Astrocyte of the hippocampus (primary cell): ENCODE data around the gene COL4A3.

Source experiments
- DNase-seq: peaks from one replicate; pipeline ENCODE4 v3.0.0; 2011; ENCODE audit warnings: low read depth, low spot score

The COL4A3 gene

DNA sequence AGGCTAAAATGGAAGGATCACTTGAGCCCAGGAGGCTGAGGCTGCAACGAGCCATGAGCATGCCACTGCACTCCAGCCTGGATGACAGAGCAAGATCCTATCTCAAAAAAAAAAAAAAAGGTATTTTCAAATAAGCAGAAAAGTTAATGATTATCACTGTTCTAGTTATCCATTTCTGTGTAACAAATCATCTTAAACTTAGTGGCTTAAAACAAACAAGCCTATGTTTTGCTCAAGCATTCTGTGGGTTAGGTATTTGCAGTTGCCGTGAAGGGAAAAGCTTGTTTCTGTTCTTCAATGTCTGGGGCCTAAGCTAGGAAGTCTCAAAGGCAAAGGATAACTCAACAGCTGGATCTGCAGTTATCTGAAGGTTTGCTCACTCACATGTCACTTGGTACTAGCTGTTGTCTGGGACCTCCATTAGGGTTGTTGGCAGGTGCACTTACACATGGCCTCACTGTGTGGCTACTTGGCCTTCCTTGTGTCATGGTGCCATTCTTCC lies 174.7 kb downstream of the COL4A3 start:
- DNase-seq = no peak

DNA sequence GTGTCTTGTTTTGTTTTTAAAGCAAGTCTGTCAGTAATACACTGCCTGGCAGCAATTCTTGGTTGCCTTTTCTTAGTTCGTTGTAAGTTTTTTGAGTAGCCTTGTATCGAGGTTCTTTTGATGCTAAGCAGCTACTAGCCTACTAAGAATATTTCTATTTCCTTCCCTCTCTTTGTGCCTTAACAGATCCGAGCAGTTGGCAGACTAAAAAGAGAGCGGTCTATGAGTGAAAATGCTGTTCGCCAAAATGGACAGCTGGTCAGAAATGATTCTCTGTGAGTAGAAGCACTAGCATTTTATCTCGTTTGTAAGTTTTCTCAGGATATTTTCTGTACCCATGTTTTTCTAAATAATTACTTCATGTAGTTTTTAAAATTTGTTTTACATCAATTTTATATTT lies 175.7 kb downstream of the COL4A3 start:
- DNase-seq = no peak

DNA sequence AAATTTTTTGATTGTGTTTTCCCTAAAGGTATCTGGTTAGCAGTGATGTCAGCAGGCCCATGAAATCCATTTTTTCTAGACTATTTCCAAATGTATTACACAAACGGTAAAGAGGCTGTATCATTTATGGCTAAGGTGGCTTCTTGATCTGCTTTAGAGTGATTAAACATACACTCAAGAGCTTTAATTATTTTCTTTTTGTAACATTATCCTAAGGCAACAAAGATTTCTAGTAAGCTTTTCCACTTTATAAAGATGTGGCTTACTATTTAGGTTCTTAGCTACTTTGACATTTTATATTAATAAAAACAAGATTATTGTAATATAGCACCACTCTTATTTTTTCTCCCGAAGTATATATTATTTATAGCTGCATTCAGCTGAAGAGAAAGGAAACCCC lies 177.1 kb downstream of the COL4A3 start:
- no peak for DNase-seq

DNA sequence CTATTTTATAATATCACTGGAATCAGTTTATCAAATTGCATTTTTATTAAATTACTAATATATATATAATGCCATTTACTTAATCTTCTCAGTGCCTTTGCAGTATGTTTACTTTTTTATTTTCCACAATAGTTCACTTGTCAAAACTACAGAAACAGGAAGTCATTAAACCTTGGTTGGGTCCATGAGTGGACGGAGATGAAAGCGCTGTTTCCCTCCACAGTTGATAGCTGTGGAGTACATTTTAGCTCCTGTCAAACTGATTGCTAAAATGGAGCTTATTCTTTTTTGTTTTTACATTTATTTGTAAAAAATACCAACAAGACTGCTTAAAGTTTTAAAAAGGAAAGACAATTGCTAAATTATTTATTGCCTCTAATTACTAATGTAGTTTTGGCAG lies 179.8 kb downstream of the COL4A3 start:
- no peak for DNase-seq

DNA sequence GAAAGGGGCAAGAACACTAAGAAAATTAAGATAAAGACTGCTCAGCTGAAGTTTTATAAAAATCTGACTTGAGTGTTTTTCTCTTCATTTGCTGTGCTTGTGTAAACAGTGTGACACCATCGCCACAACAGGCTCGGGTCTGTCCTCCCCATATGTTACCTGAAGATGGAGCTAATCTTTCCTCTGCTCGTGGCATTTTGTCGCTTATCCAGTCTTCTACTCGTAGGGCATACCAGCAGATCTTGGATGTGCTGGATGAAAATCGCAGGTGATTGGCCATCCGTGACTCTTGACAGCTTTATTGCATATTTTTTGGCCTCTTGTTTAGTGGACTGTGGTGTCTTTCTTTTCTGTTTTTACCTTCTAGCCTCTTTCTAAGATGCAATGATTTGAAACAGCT lies 182.7 kb downstream of the COL4A3 start:
- DNase-seq = no peak

DNA sequence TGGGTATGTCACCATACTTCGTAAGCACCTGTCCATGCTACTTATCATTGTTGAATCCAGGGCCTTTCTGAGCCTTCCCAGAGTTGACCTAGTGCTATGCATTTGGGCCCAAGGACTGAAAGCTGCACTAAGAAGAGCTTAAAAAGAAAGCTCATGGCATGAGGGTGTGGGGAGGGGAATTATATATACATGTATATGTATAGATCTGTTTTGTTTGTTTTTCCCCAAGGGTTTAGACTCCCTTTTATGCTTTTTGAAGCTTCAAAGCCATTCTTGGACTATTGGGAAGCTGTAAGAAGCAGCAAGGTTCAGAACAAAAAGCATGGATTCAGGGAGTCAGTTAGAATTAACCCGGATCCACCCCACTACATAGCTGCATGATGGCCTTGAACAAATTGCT lies 183.9 kb downstream of the COL4A3 start:
- no peak for DNase-seq

DNA sequence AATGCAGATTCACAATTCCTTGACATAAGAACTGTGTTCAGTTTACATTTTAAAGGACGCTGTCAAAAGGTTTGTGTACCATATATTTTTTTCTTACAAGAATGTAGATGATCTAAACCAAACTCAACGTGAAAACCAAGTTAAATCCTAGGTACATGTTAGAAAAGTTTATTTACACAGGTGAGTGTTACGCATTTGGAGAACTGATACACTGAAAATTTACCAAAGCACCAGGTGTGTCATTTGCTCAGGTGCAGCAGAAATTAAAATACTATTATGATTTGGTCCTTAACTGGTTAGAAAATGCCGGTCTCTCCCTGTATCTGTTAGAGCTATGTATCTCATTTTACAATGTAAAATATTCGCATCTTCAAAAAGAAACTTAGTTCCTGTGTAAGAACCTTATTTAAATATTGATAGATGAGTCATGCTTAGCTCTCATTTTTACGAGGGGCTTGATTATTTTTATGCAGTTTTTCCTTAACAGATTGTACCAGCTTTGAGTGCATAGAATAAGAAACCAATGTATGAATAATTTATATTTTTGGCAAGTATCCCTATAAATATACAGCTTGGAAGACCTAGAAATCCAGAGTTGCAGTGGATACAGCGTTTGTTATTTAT lies 185.7 kb downstream of the COL4A3 start:
- no peak for DNase-seq

DNA sequence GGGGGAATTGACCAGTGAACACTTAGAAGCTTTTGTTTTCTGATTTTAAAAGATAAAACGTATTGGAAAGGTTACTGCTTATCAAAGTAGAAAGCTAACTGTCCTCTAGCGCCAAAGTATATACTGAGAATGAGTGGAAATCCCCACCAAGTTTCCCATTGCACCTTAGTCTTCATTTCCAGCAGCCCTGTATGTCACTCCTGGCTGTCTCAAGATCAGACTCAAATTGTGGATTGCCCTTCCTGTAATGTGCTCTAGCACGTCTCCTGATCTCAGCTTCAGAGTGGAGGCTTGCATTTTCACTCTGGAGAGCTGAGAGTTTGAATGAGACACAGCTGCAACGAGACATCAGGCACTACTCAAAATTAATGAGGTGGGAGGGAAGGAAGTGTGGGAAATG lies 187.2 kb downstream of the COL4A3 start:
- no peak for DNase-seq

DNA sequence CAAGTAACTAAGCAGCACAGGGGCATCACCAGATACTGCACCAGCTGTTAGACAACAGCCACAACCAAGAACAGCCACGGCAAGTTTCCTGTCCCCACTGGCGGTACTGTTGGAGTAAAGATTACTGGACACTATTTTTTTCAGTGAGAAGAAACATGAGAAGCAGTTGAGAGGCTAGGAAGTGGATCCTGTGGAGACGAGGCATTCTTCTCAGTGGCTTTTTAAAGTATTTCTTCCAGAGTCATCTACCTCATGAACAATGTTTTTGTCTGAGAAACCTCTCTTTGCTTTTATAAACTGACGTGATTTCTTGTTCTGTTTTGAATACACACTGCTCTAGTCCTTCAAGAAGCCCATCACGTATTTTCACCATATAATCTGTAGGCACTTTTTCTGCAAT lies 195.9 kb downstream of the COL4A3 start:
- DNase-seq = no peak

DNA sequence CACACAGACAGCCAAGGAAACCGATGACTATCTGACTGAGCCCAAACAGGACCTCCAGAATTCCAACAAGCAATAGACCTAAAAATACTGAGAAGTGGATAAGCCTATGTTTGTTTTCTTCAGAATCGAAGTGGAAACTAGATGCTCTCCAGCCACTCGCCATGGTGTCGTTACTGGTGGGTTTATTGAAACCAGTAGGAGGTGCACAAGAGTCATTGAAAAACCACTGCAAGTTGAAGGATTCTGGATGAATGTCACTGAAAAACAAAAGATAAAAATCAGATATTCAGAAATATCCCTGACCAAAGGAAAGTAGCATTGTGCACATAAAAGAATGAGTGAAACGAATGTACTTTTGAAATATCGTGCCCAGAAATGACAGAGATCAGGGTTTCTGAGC lies 199.3 kb downstream of the COL4A3 start:
- no peak for DNase-seq
